Progenitor cell of endocrine pancreas (in vitro differentiated cells): ENCODE data around the gene MEI1. TPM values are rescaled to one million over a fixed set of nuclear protein-coding genes. Genes with fewer than 3 reads are reported as not detected.

Experiments
- DNase-seq: peaks from one replicate; pipeline ENCODE4 v3.0.0; 2021; ENCODE audit warnings: low spot score; ENCODE audit not compliant: unreplicated experiment
- H3K27ac Mint-ChIP-seq: 2 replicates; pipeline ENCODE4 v1.8.0; 2021; ENCODE audit warnings: mild to moderate bottlenecking, moderate library complexity, mixed read lengths
- H3K27me3 Mint-ChIP-seq: 2 replicates; pipeline ENCODE4 v1.8.0; 2021; ENCODE audit warnings: mixed read lengths
- H3K36me3 Mint-ChIP-seq: 2 replicates; pipeline ENCODE4 v1.8.0; 2022; ENCODE audit warnings: mixed read lengths; ENCODE audit not compliant: insufficient read depth
- H3K4me1 Mint-ChIP-seq: 2 replicates; pipeline ENCODE4 v1.8.0; 2021; ENCODE audit warnings: low read depth, mixed read lengths
- H3K4me3 Mint-ChIP-seq: 2 replicates; pipeline ENCODE4 v1.8.0; 2021; ENCODE audit warnings: low read depth, mild to moderate bottlenecking, moderate library complexity, mixed read lengths
- H3K9me3 Mint-ChIP-seq: 2 replicates; pipeline ENCODE4 v1.8.0; 2021; ENCODE audit warnings: low read depth, mixed read lengths
- CTCF ChIP-seq: fragments of 200-600 bp; sonication (generic); IDR thresholded peaks from one replicate; pipeline ENCODE4 v1.5.0; 2021; ENCODE audit warnings: antibody characterized with exemption, mild to moderate bottlenecking; ENCODE audit not compliant: unreplicated experiment
- total RNA-seq: library from RNA; stranded (reverse); gene quantifications from 2 replicates; pipeline ENCODE4 v1.2.1, GENCODE V29; 2021

The MEI1 gene
- total RNA-seq, 1 donor from 2014 or later, result 1.0 TPM

- H3K27me3 Mint-ChIP-seq, result peaks cover 3% of the 10 kb centered on the region
- H3K4me1 Mint-ChIP-seq, result no peaks in the 10 kb centered on the region
- no peaks in the 10 kb centered on the region for H3K9me3 Mint-ChIP-seq
- no peaks in the 10 kb centered on the region for H3K36me3 Mint-ChIP-seq
- no peak for DNase-seq
- no peak for TF ChIP-seq CTCF
- H3K27ac Mint-ChIP-seq, result no peak overlapping the region
- H3K4me3 Mint-ChIP-seq, result no peak overlapping the region
These were observed 88.0 kb downstream of the MEI1 start for GRCh38 chr22:41787331-41787730.

- no peak overlapping the region for H3K27ac Mint-ChIP-seq
- H3K9me3 Mint-ChIP-seq, result no peaks in the 10 kb centered on the region
- no peaks in the 10 kb centered on the region for H3K36me3 Mint-ChIP-seq
- no peak for TF ChIP-seq CTCF
- no peaks in the 10 kb centered on the region for H3K27me3 Mint-ChIP-seq
- H3K4me3 Mint-ChIP-seq, result no peak overlapping the region
- H3K4me1 Mint-ChIP-seq, result no peaks in the 10 kb centered on the region
- no peak for DNase-seq
These were observed 94.6 kb downstream of the MEI1 start for GRCh38 chr22:41793871-41794270.

- no peaks in the 10 kb centered on the region for H3K36me3 Mint-ChIP-seq
- peak overlapping the region; percentile 91 for H3K4me3 Mint-ChIP-seq
- H3K4me1 Mint-ChIP-seq, result peaks cover 22% of the 10 kb centered on the region
- H3K9me3 Mint-ChIP-seq, result no peaks in the 10 kb centered on the region
- TF ChIP-seq CTCF, result no peak
- DNase-seq, result no peak
- no peaks in the 10 kb centered on the region for H3K27me3 Mint-ChIP-seq
- H3K27ac Mint-ChIP-seq, result no peak overlapping the region
These were observed 99.4 kb downstream of the MEI1 start for GRCh38 chr22:41798736-41799135.

- DNase-seq, result peak; percentile 27
- peak overlapping the region; percentile 91 for H3K4me3 Mint-ChIP-seq
- H3K9me3 Mint-ChIP-seq, result no peaks in the 10 kb centered on the region
- TF ChIP-seq CTCF, result no peak
- peak overlapping the region; percentile 96 for H3K27ac Mint-ChIP-seq
- peaks cover 2% of the 10 kb centered on the region for H3K36me3 Mint-ChIP-seq
- no peaks in the 10 kb centered on the region for H3K27me3 Mint-ChIP-seq
- H3K4me1 Mint-ChIP-seq, result peaks cover 22% of the 10 kb centered on the region
These were observed 100.4 kb downstream of the MEI1 start for GRCh38 chr22:41799486-41800347.

GRCh38 chr22:41800348-41801146 lies 101.2 kb downstream of the MEI1 start, which contains the start of gene CCDC134:
Gene CCDC134 (plus strand): TSS chr22:41800679. CDS start chr22:41808891, 8,212 bp downstream.
- no peaks in the 10 kb centered on the region for H3K27me3 Mint-ChIP-seq
- peaks cover 2% of the 10 kb centered on the region for H3K36me3 Mint-ChIP-seq
- peaks cover 22% of the 10 kb centered on the region for H3K4me1 Mint-ChIP-seq
- peak within 1 kb of the TSS; percentile 91 for H3K4me3 Mint-ChIP-seq
- DNase-seq, result peak; percentile 84
- TF ChIP-seq CTCF, result no peak
- no peaks in the 10 kb centered on the region for H3K9me3 Mint-ChIP-seq
- peak within 1 kb of the TSS; percentile 97 for H3K27ac Mint-ChIP-seq
